OCI-LY7 (cell line): Measurements from ENCODE around the gene MAP7D2. TPM values are rescaled to one million over a fixed set of nuclear protein-coding genes. Genes with fewer than 3 reads are reported as not detected.

Source experiments
- BruUV-seq: library from RNA; stranded (reverse); fragments of 400-500 nt; replicated peaks from 2 replicates; lab custom pipeline; 2021; lab: Mats Ljungman, UMichigan
- CTCF ChIA-PET: fragments of 300-600 bp; sonication (Branson Sonifier 250); formaldehyde crosslinking; loops from one replicate; lab custom pipeline; 2022; ENCODE audit warnings: antibody characterized with exemption; ENCODE audit not compliant: unreplicated experiment; lab: Charles Lee
- POLR2A ChIA-PET: fragments of 300-600 bp; sonication (Branson Sonifier 250); formaldehyde crosslinking; loops from one replicate; lab custom pipeline; 2022; ENCODE audit warnings: antibody characterized with exemption; lab: Charles Lee
- DNase-seq: peaks from one replicate; pipeline ENCODE4 v3.0.0-alpha.2; 2015; ENCODE audit warnings: low spot score
- H2AFZ ChIP-seq: fragments of 200-600 bp; sonication (generic), shearing (Covaris generic); 2 replicates; pipeline ENCODE4 v1.6.1; 2014; ENCODE audit warnings: mild to moderate bottlenecking, antibody characterized with exemption, low read length, moderate library complexity
- H3K27ac ChIP-seq: fragments of 200-600 bp; sonication (generic); 2 replicates; pipeline ENCODE4 v1.5.1; 2014; ENCODE audit warnings: mixed run types, low read depth, mild to moderate bottlenecking, moderate library complexity, low read length, inconsistent platforms; ENCODE audit not compliant: poor library complexity, severe bottlenecking
- H3K36me3 ChIP-seq: fragments of 200-600 bp; sonication (generic); 2 replicates; pipeline ENCODE4 v1.6.1; 2014; ENCODE audit warnings: mild to moderate bottlenecking, antibody characterized with exemption, low read length, moderate library complexity, mixed read lengths; ENCODE audit not compliant: insufficient read depth
- H3K4me1 ChIP-seq: fragments of 200-600 bp; sonication (generic); 2 replicates; pipeline ENCODE4 v1.5.1; 2014; ENCODE audit warnings: mild to moderate bottlenecking, low read length; ENCODE audit not compliant: insufficient read depth, poor library complexity, severe bottlenecking
- H3K4me2 ChIP-seq: fragments of 200-600 bp; sonication (generic); 2 replicates; pipeline ENCODE4 v1.6.1; 2014; ENCODE audit warnings: mild to moderate bottlenecking, low read length
- H3K4me3 ChIP-seq: fragments of 200-600 bp; sonication (generic); 2 replicates; pipeline ENCODE4 v1.5.1; 2014; ENCODE audit warnings: mild to moderate bottlenecking, low read depth, low read length; ENCODE audit not compliant: poor library complexity, severe bottlenecking
- H3K79me2 ChIP-seq: fragments of 200-600 bp; sonication (generic); 2 replicates; pipeline ENCODE4 v1.6.1; 2016; ENCODE audit warnings: low read depth, mild to moderate bottlenecking, low read length, moderate library complexity, mixed read lengths; ENCODE audit not compliant: insufficient read depth
- H3K9me2 ChIP-seq: fragments of 200-600 bp; sonication (generic); 2 replicates; pipeline ENCODE4 v1.6.1; 2016; ENCODE audit warnings: mild to moderate bottlenecking, low read length, mixed read lengths; ENCODE audit not compliant: insufficient read depth
- H3K9me3 ChIP-seq: fragments of 200-600 bp; sonication (generic); 2 replicates; pipeline ENCODE4 v1.6.1; 2014; ENCODE audit warnings: mild to moderate bottlenecking, mixed run types, low read length, mixed read lengths
- H4K20me1 ChIP-seq: fragments of 200-600 bp; sonication (generic); 2 replicates; pipeline ENCODE4 v1.6.1; 2014; ENCODE audit warnings: mild to moderate bottlenecking, antibody characterized with exemption, low read length, moderate library complexity, mixed read lengths; ENCODE audit not compliant: insufficient read depth
- CTCF ChIP-seq: fragments of 200-600 bp; sonication (generic); conservative IDR thresholded peaks from 2 replicates; pipeline ENCODE4 v1.5.1; 2014; ENCODE audit warnings: mild to moderate bottlenecking, antibody characterized with exemption, low read length, moderate library complexity, mixed read lengths
- EZH2phosphoT487 ChIP-seq: fragments of 200-600 bp; sonication (generic); IDR thresholded peaks from 2 replicates; pipeline ENCODE4 v1.6.1; 2018; ENCODE audit warnings: low read depth, borderline replicate concordance, mild to moderate bottlenecking, mixed run types, antibody characterized with exemption, low read length, moderate library complexity, mixed read lengths
- intact Hi-C: fragments of 100-400 bp; cut with micrococcal nuclease; formaldehyde crosslinking; loops from one replicate; pipeline ENCODE4 v1.10.0; 2022; ENCODE audit not compliant: unreplicated experiment
- total RNA-seq, 2 experiments: library from RNA; depleted of rRNA in 1 of 2; stranded (reverse); fragments of >200 nt in 1 of 2; shearing (Covaris generic) in 1 of 2; gene quantifications; 2 replicates each; pipeline ENCODE4 v1.2.3, GENCODE V29; 2014 to 2022

MAP7D2 gene
- total RNA-seq, 2 experiments from 2014 or later, result 0.13 TPM; not detected in 1

GRCh38 chrX:20057479-20057878 is 59.2 kb downstream of the MAP7D2 start:
- CTCF ChIA-PET, result no interaction called here
- Histone ChIP-seq H4K20me1 (no peaks in the 10 kb centered on the region), H3K27ac (no peak overlapping the region), H2AFZ (no peak overlapping the region), H3K9me2 (no peaks in the 10 kb centered on the region), H3K4me3 (no peak overlapping the region), H3K79me2 (no peaks in the 10 kb centered on the region), H3K4me2 (no peak overlapping the region), H3K9me3 (no peaks in the 10 kb centered on the region), H3K4me1 (peaks cover 20% of the 10 kb centered on the region), H3K36me3 (no peaks in the 10 kb centered on the region)
- TF ChIP-seq CTCF (no peak), EZH2phosphoT487 (no peak)
- POLR2A ChIA-PET, result no interaction called here
- no peak for DNase-seq
- intact Hi-C loops, result no loop called here
- BruUV-seq, result no TSS peak

- Histone ChIP-seq H3K4me2 (no peak overlapping the region), H2AFZ (no peak overlapping the region), H3K9me3 (no peaks in the 10 kb centered on the region), H3K79me2 (no peaks in the 10 kb centered on the region), H3K4me1 (peaks cover 14% of the 10 kb centered on the region), H3K4me3 (no peak overlapping the region), H4K20me1 (no peaks in the 10 kb centered on the region), H3K9me2 (no peaks in the 10 kb centered on the region), H3K27ac (no peak overlapping the region), H3K36me3 (no peaks in the 10 kb centered on the region)
- intact Hi-C loops, result no loop called here
- ChIA-PET CTCF (no interaction called here), POLR2A (no interaction called here)
- no TSS peak for BruUV-seq
- DNase-seq, result no peak
- TF ChIP-seq CTCF, result no peak
- TF ChIP-seq EZH2phosphoT487, result no peak
Measured at GRCh38 chrX:20056704-20057103, 60.0 kb downstream of the MAP7D2 start.

- no peaks in the 10 kb centered on the region for H3K9me2 ChIP-seq
- H4K20me1 ChIP-seq, result no peaks in the 10 kb centered on the region
- intact Hi-C loops, result no loop called here
- no peak overlapping the region for H3K27ac ChIP-seq
- no peaks in the 10 kb centered on the region for H3K79me2 ChIP-seq
- H2AFZ ChIP-seq, result no peak overlapping the region
- ChIA-PET CTCF (no interaction called here), POLR2A (no interaction called here)
- H3K4me2 ChIP-seq, result no peak overlapping the region
- no peak for DNase-seq
- BruUV-seq, result no TSS peak
- no peak overlapping the region for H3K4me3 ChIP-seq
- TF ChIP-seq EZH2phosphoT487 (no peak), CTCF (no peak)
- no peaks in the 10 kb centered on the region for H3K9me3 ChIP-seq
- H3K36me3 ChIP-seq, result no peaks in the 10 kb centered on the region
- no peaks in the 10 kb centered on the region for H3K4me1 ChIP-seq
Measured at GRCh38 chrX:20053537-20053936, 63.2 kb downstream of the MAP7D2 start.
